K562 (cell line): ENCODE results near the gene PRKCB. TPM values are rescaled to one million over a fixed set of nuclear protein-coding genes. Genes with fewer than 3 reads are reported as not detected.

ENCODE experiments used
- FOSL1 ChIP-seq: fragments of 200-800 bp; sonication (Bioruptor generic); conservative IDR thresholded peaks from 2 replicates; pipeline ENCODE4 v1.6.1; 2016; ENCODE audit warnings: missing genetic modification characterization, missing compliant biosample characterization
- FOXA3 ChIP-seq, 2 experiments: fragments of 450-650 bp in 1 of 2; sonication (generic) in 1 of 2; formaldehyde crosslinking; IDR thresholded peaks in 1 of 2; conservative IDR thresholded peaks in 1 of 2; 2 replicates each; pipeline versions ENCODE4 v1.4.0 to v1.8.0; 2020 to 2022; ENCODE audit warnings: mild to moderate bottlenecking in 2 of 2, missing genetic modification reagents in 1 of 2
- GATA2 ChIP-seq: sonication (generic); formaldehyde crosslinking; IDR thresholded peaks from 2 replicates; pipeline ENCODE4 v1.4.0; 2020; ENCODE audit warnings: mild to moderate bottlenecking, missing genetic modification reagents
- HNRNPL ChIP-seq: fragments of 200-400 bp; formaldehyde crosslinking; IDR thresholded peaks from 2 replicates; pipeline ENCODE4 v1.6.1; 2017; ENCODE audit warnings: low read depth, mild to moderate bottlenecking, low read length
- KLF6 ChIP-seq: fragments of 250-450 bp; sonication (Bioruptor Pico); IDR thresholded peaks from 2 replicates; pipeline ENCODE4 v1.4.0; 2020; ENCODE audit warnings: mild to moderate bottlenecking, moderate library complexity, borderline replicate concordance
- MAZ ChIP-seq, 2 experiments: fragments of 450-650 bp in 1 of 2; sonication (generic) in 1 of 2; formaldehyde crosslinking; IDR thresholded peaks in 1 of 2; conservative IDR thresholded peaks in 1 of 2; 2 replicates each; pipeline versions ENCODE4 v1.4.0 to v1.5.0; 2020; ENCODE audit warnings: mild to moderate bottlenecking in 1 of 2, missing genetic modification reagents in 1 of 2
- PATZ1 ChIP-seq: fragments of 250-450 bp; sonication (Bioruptor Pico); IDR thresholded peaks from 2 replicates; pipeline ENCODE4 v1.5.0; 2020; ENCODE audit warnings: mild to moderate bottlenecking, borderline replicate concordance
- RBFOX2 ChIP-seq: fragments of 200-400 bp; formaldehyde crosslinking; IDR thresholded peaks from 2 replicates; pipeline ENCODE4 v1.6.1; 2017; ENCODE audit warnings: low read depth, mild to moderate bottlenecking, low read length, moderate library complexity
- RNF219 ChIP-seq: fragments of 250-450 bp; sonication (Bioruptor Pico); IDR thresholded peaks from 2 replicates; pipeline ENCODE4 v1.5.0; 2022; ENCODE audit warnings: mild to moderate bottlenecking
- TCF15 ChIP-seq: fragments of 250-450 bp; sonication (Bioruptor Pico); IDR thresholded peaks from 2 replicates; pipeline ENCODE4 v1.8.0; 2022; ENCODE audit warnings: moderate library complexity, mild to moderate bottlenecking, inconsistent platforms
- ZBTB12 ChIP-seq: fragments of 250-450 bp; sonication (Bioruptor Pico); IDR thresholded peaks from 2 replicates; pipeline ENCODE4 v1.4.0; 2020
- ZBTB7A ChIP-seq: IDR thresholded peaks from 2 replicates; pipeline ENCODE4 v1.6.1; 2011; ENCODE audit warnings: low read depth, mild to moderate bottlenecking, low read length, moderate library complexity, borderline replicate concordance; ENCODE audit not compliant: control insufficient read depth
- ZNF316 ChIP-seq: fragments of 450-650 bp; IDR thresholded peaks from 2 replicates; pipeline ENCODE4 v1.6.1; 2016
- polyA plus RNA-seq, 8 experiments: library from polyadenylated mRNA; depleted of rRNA in 4 of 8; stranded (reverse) in 5 of 8; unstranded in 3 of 8; fragments of >200 nt; fragmentation: Nextera tagmentation in 2 of 8; fragmentation: Illumina TruSeq in 1 of 8; extraction: Ambion mirVana in 2 of 8; extraction: Trizol in 1 of 8; gene quantifications; 2 replicates each; pipeline versions ENCODE4 v1.2.1 to v1.2.3, GENCODE V29; 2011 to 2014; ENCODE audit warnings: inconsistent platforms in 1 of 8, missing spikeins in 1 of 8
- total RNA-seq, 7 experiments: library from RNA; depleted of rRNA in 6 of 7; stranded (reverse); fragments of >200 nt in 6 of 7; fragmentation: Illumina TruSeq in 2 of 7; extraction: Trizol in 2 of 7; gene quantifications; 2 replicates each; pipeline versions ENCODE4 v1.2.1 to v1.2.3, GENCODE V29; 2011 to 2021; ENCODE audit warnings: low replicate concordance in 1 of 7

PRKCB gene
- total and polyA plus RNA-seq, 9 of the 15 experiments (the other 6 are each of a cell fraction or from before 2014, with no cell fraction given), result 49.9 to 276 (median 148) TPM

GRCh38 chr16:23830276-23830675 lies 5.5 kb upstream of the PRKCB start (continued):
- TF ChIP-seq ZBTB7A (no peak), FOSL1 (tag) (peak; percentile 42), MAZ (CRISPR knock-in tag; conservative IDR thresholded peaks at IDR 0.05 in 1 of 2, IDR thresholded peaks at IDR 0.05 in 1 of 2) (no peak), KLF6 (CRISPR knock-in tag) (no peak), RNF219 (CRISPR knock-in tag) (no peak), HNRNPL (no peak), TCF15 (no peak), PATZ1 (CRISPR knock-in tag) (no peak), FOXA3 (CRISPR knock-in tag; conservative IDR thresholded peaks at IDR 0.05 in 1 of 2, IDR thresholded peaks at IDR 0.05 in 1 of 2) (no peak), GATA2 (CRISPR knock-in tag) (no peak), ZBTB12 (no peak), RBFOX2 (no peak), ZNF316 (peak; percentile 46; the same call in 1 of the 2 replicates)
